ENCODE results near the gene NBPF3. TPM values are rescaled to one million over a fixed set of nuclear protein-coding genes. Genes with fewer than 3 reads are reported as not detected.

Gene NBPF3, protein sequence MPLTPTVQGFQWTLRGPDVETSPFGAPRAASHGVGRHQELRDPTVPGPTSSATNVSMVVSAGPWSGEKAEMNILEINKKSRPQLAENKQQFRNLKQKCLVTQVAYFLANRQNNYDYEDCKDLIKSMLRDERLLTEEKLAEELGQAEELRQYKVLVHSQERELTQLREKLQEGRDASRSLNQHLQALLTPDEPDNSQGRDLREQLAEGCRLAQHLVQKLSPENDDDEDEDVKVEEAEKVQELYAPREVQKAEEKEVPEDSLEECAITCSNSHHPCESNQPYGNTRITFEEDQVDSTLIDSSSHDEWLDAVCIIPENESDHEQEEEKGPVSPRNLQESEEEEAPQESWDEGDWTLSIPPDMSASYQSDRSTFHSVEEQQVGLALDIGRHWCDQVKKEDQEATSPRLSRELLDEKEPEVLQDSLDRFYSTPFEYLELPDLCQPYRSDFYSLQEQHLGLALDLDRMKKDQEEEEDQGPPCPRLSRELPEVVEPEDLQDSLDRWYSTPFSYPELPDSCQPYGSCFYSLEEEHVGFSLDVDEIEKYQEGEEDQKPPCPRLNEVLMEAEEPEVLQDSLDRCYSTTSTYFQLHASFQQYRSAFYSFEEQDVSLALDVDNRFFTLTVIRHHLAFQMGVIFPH
- total RNA-seq, result 13.8 and 15.0 TPM in 2 replicates

DNA sequence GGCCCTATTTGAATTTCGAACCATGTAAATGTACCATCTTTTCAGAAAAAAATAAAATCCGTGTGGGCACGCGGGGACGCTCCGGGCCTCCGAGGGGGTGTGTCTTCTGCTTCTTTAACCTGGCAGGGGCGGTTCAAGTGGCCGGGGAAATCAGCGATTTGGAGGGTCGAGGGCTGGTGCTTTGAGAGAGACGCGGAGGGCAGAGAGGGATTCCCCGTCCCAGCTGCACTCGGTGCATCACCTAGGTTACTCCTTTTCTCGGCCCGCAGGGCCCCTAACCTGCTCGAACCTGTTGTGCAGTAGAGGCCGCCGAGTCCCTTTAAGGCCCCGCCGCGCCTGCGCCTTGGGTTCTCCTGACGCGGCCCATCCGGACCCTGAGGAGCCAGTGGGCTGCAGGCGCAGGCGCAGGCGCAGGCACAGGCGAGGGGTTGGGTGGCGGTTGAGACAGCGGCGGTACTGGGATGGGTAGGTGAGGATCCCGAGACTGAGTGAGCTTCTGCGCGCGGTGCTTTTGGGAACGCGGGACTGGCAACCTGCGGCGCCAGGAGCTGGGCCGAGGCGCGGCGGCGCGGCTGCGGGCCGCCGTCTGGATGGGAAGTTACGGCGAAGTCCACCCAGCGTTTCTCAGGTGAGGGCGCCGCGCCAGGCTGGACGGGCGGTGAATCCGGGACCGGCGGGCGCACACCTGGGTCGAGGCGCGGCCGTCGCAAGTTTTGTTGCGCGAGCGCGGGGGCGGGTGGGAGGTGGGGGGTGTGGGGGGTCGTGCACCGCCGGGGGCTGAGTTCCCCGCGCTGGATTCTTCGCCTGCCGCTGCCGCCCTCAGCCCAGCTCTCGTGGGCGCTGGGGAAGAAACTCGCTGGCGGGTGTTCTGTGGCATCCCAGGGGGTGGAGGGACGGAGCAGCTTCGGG lies at the start of gene NBPF3:
Gene NBPF3, plus strand, starts transcription at position 417 of the 909 bp plus-strand sequence. CDS start 4,950 bp downstream, outside the sequence.

DNA sequence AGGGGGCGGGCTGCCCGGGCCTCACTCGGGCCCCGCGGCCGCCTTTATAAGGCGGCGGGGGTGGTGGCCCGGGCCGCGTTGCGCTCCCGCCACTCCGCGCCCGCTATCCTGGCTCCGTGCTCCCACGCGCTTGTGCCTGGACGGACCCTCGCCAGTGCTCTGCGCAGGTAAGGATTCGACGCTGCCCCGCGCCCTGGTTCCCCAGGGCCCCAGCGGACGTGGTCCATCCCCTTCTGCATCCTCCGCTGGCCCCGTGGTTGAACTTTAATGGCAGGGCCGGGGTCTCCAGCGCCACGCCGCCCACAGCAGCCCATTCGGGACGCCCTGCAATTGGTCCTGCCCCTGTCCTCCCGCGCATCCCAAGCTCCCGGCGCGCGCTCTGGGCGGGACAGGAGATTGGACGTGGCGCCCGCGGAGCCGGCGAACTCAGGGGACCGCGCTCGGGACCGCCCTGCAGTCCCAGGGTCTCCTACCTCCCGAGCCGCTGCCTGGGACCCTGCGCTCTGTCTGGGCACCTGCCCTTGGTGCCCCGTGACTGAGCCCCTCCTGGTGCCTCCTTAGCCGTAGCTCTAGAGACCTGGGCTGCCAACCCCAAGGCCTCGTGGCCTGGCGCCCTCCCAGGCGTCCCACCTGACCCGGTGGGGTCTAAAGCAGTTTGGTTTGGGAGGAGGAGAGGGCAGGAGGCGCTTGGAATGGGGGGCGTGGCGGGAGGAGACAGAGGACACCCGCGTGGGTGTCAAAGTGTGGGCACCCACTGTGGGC lies 69.6 kb downstream of the NBPF3 start, which contains the start of gene ALPL:
Gene ALPL, plus strand, starts transcription at position 73 of the 762 bp plus-strand sequence. CDS start 44,659 bp downstream, outside the sequence.

Other genes with a start within 250 kb of the NBPF3 start
- 48.0 and 77.9 TPM in 2 replicates for gene ECE1, start 149.7 kb upstream of the NBPF3 start, total RNA-seq
- gene ALPL, start 69.3 kb downstream of the NBPF3 start, total RNA-seq, result not detected in 2 replicates
- 0.23 and 0.95 TPM in 2 replicates for gene RAP1GAP, start 229.2 kb downstream of the NBPF3 start, total RNA-seq

Data from hair follicular keratinocyte (primary cell).